Measurements from ENCODE around the gene KCTD15.

The KCTD15 gene

DNA sequence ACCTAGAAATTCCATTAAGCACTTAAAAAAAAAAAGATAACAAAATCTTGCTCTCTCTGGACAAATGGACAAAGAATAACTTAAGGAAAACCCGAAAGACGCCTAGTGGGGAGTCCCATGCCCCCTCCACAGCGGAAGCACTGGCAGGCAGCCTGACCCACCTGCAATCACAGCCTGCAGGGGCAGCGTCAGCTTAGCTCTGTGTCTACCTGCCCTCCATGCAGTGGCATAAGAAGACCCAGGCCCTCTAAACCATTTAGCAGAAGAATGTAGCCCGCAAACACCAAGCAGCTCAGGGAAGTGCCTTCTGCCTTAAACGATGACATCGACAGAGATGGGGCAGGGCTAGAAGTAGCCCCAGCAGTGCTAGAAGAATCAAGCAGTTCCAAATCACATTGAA is 36.0 kb downstream of the KCTD15 start:
- Histone ChIP-seq H3K4me2 (ENCODE audit: low read depth, low read length, poor library complexity, severe bottlenecking) (no peak overlapping the region), H2AFZ (ENCODE audit: low read length) (no peak overlapping the region), H3K4me1 (ENCODE audit: insufficient read depth, low read length, poor library complexity, severe bottlenecking) (no peaks in the 10 kb centered on the region), H3K36me3 (ENCODE audit: insufficient read depth, low read length) (no peaks in the 10 kb centered on the region), H3K9me2 (replicated peaks; ENCODE audit: low read depth, low read length) (no peaks in the 10 kb centered on the region), H3K9me3 (ENCODE audit: insufficient read depth, low read depth, low read length) (no peaks in the 10 kb centered on the region), H3K27me3 (ENCODE audit: insufficient read depth, low read length, poor library complexity, severe bottlenecking) (no peaks in the 10 kb centered on the region), H3K79me2 (ENCODE audit: insufficient read depth, low read length) (no peaks in the 10 kb centered on the region), H3K9ac (ENCODE audit: low read depth, low read length, poor library complexity, severe bottlenecking) (no peak overlapping the region), H4K20me1 (ENCODE audit: insufficient read depth, low read length, poor library complexity, severe bottlenecking) (no peaks in the 10 kb centered on the region), H3K4me3 (ENCODE audit: low read length, poor library complexity, severe bottlenecking) (no peak overlapping the region), H3F3A (ENCODE audit: low read depth) (no peaks in the 10 kb centered on the region)
- TF ChIP-seq CTCF (conservative IDR thresholded peaks at IDR 0.05; ENCODE audit: low read length) (no peak), EZH2phosphoT487 (IDR thresholded peaks at IDR 0.05; ENCODE audit: borderline replicate concordance) (no peak)

DNA sequence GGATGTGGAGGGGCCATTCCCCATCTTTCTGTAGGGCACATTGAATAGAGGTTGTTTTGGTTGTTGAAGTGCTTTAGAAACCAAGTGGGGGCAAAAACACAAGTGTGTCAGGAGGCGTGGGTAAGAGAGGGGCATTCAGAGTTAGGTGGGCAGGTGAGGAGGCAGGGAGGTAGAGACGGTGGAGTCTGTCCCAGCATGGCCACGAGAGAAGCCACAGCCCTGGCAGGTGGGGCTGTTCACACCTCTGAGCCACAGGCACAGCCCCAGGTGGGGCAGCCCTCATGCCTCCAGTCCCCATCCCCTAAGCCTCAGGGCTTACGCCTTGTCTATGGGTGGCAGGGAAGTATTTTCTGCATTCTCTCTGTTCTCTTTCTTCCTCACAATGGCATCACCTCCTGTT is 43.7 kb downstream of the KCTD15 start:
- Histone ChIP-seq H3K4me2 (ENCODE audit: low read depth, low read length, poor library complexity, severe bottlenecking) (no peak overlapping the region), H4K20me1 (ENCODE audit: insufficient read depth, low read length, poor library complexity, severe bottlenecking) (no peaks in the 10 kb centered on the region), H2AFZ (ENCODE audit: low read length) (no peak overlapping the region), H3F3A (ENCODE audit: low read depth) (no peaks in the 10 kb centered on the region), H3K9me2 (replicated peaks; ENCODE audit: low read depth, low read length) (no peaks in the 10 kb centered on the region), H3K79me2 (ENCODE audit: insufficient read depth, low read length) (no peaks in the 10 kb centered on the region), H3K9ac (ENCODE audit: low read depth, low read length, poor library complexity, severe bottlenecking) (no peak overlapping the region), H3K4me1 (ENCODE audit: insufficient read depth, low read length, poor library complexity, severe bottlenecking) (no peaks in the 10 kb centered on the region), H3K4me3 (ENCODE audit: low read length, poor library complexity, severe bottlenecking) (no peak overlapping the region), H3K9me3 (ENCODE audit: insufficient read depth, low read depth, low read length) (no peaks in the 10 kb centered on the region), H3K27me3 (ENCODE audit: insufficient read depth, low read length, poor library complexity, severe bottlenecking) (no peaks in the 10 kb centered on the region), H3K36me3 (ENCODE audit: insufficient read depth, low read length) (no peaks in the 10 kb centered on the region)
- TF ChIP-seq CTCF (conservative IDR thresholded peaks at IDR 0.05; ENCODE audit: low read length) (no peak), EZH2phosphoT487 (IDR thresholded peaks at IDR 0.05; ENCODE audit: borderline replicate concordance) (no peak)

DNA sequence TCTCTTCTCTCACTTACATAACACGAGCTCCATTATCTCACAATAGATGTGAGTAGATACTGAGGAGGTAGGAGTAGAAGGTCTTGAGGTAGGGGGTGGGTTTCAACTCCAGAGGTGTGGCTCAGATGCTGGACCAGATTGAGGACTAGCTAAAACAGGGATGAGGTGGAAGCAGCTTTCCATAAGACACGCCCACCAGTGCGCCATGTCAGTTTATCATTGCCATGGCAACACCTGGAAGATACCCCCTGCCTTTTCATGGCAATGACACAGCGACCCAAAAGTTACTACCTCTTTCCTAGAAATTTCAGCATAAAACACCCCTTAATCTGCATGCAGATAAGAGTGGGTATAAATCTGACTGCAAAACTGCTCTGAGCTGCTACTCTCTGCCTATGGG is 44.1 kb downstream of the KCTD15 start:
- Histone ChIP-seq H4K20me1 (ENCODE audit: insufficient read depth, low read length, poor library complexity, severe bottlenecking) (no peaks in the 10 kb centered on the region), H3K9me2 (replicated peaks; ENCODE audit: low read depth, low read length) (no peaks in the 10 kb centered on the region)

More for the DNA sequence above, 44.1 kb downstream of the KCTD15 start:
- Histone ChIP-seq H3F3A (ENCODE audit: low read depth) (no peaks in the 10 kb centered on the region), H3K36me3 (ENCODE audit: insufficient read depth, low read length) (no peaks in the 10 kb centered on the region), H3K79me2 (ENCODE audit: insufficient read depth, low read length) (no peaks in the 10 kb centered on the region), H3K27me3 (ENCODE audit: insufficient read depth, low read length, poor library complexity, severe bottlenecking) (no peaks in the 10 kb centered on the region), H3K9ac (ENCODE audit: low read depth, low read length, poor library complexity, severe bottlenecking) (no peak overlapping the region), H3K4me2 (ENCODE audit: low read depth, low read length, poor library complexity, severe bottlenecking) (no peak overlapping the region), H3K4me3 (ENCODE audit: low read length, poor library complexity, severe bottlenecking) (no peak overlapping the region), H3K9me3 (ENCODE audit: insufficient read depth, low read depth, low read length) (no peaks in the 10 kb centered on the region), H2AFZ (ENCODE audit: low read length) (no peak overlapping the region), H3K4me1 (ENCODE audit: insufficient read depth, low read length, poor library complexity, severe bottlenecking) (no peaks in the 10 kb centered on the region)
- no peak for TF ChIP-seq CTCF (conservative IDR thresholded peaks at IDR 0.05; ENCODE audit: low read length)
- TF ChIP-seq EZH2phosphoT487 (IDR thresholded peaks at IDR 0.05; ENCODE audit: borderline replicate concordance) = no peak

Data from Loucy (cell line).